ENCODE measurements around the gene POMP. TPM values are rescaled to one million over a fixed set of nuclear protein-coding genes. Genes with fewer than 3 reads are reported as not detected.

The POMP gene
- total RNA-seq, 1 experiment from 2014 or later = 92.0 TPM

DNA sequence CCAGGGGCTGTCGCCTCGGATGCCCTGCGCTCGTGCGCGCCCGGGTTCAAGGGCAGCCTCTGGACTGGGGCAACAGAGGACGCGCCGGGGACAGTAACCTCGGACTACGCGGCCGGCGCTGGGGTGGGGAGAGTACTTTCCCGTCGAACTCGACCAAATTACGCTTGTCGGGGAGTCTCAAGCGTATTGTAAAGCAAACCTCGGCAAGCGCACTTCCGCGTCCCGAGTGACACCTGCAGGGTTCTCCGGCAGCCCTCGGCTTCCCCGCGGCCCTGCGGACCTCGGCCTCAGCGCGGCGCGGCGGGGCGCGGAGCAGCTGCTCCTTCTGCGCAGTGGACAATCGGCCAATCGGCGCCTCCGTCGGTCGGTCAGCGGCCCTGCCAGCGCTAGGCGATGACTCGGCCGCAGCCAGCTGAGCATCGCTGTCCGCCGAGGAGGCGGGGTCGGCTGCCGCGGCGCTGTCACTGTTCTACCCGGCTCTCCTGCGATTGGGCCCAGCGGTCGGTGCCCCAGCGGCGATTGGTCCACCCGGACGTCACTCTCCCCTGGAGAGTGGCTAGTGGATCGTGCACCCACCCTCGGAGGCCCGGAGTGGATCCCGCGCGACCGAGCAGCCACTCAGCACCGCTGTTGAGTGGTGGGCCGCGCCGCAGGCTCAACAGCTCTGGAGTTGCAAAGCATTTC lies 59.8 kb downstream of the POMP start, which contains the start of gene SLC46A3:
TSS of gene SLC46A3 (minus strand) at position 428 of the 684 bp plus-strand sequence. CDS start 972 bp downstream, outside the sequence.
- peak; percentile 52 for DNase-seq (ENCODE audit: low read depth, low spot score)
- peaks cover 11% of the 10 kb centered on the region for H3K4me1 ChIP-seq (ENCODE audit: control insufficient read depth, insufficient read depth, low read length)
- TF ChIP-seq, protein P1, sequence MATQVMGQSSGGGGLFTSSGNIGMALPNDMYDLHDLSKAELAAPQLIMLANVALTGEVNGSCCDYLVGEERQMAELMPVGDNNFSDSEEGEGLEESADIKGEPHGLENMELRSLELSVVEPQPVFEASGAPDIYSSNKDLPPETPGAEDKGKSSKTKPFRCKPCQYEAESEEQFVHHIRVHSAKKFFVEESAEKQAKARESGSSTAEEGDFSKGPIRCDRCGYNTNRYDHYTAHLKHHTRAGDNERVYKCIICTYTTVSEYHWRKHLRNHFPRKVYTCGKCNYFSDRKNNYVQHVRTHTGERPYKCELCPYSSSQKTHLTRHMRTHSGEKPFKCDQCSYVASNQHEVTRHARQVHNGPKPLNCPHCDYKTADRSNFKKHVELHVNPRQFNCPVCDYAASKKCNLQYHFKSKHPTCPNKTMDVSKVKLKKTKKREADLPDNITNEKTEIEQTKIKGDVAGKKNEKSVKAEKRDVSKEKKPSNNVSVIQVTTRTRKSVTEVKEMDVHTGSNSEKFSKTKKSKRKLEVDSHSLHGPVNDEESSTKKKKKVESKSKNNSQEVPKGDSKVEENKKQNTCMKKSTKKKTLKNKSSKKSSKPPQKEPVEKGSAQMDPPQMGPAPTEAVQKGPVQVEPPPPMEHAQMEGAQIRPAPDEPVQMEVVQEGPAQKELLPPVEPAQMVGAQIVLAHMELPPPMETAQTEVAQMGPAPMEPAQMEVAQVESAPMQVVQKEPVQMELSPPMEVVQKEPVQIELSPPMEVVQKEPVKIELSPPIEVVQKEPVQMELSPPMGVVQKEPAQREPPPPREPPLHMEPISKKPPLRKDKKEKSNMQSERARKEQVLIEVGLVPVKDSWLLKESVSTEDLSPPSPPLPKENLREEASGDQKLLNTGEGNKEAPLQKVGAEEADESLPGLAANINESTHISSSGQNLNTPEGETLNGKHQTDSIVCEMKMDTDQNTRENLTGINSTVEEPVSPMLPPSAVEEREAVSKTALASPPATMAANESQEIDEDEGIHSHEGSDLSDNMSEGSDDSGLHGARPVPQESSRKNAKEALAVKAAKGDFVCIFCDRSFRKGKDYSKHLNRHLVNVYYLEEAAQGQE (IDR thresholded peaks at IDR 0.05; ENCODE audit: insufficient read depth in 1 of 2, low read depth in 2 of 2, low read length in 1 of 2) = no peak
- TF ChIP-seq, protein P2, sequence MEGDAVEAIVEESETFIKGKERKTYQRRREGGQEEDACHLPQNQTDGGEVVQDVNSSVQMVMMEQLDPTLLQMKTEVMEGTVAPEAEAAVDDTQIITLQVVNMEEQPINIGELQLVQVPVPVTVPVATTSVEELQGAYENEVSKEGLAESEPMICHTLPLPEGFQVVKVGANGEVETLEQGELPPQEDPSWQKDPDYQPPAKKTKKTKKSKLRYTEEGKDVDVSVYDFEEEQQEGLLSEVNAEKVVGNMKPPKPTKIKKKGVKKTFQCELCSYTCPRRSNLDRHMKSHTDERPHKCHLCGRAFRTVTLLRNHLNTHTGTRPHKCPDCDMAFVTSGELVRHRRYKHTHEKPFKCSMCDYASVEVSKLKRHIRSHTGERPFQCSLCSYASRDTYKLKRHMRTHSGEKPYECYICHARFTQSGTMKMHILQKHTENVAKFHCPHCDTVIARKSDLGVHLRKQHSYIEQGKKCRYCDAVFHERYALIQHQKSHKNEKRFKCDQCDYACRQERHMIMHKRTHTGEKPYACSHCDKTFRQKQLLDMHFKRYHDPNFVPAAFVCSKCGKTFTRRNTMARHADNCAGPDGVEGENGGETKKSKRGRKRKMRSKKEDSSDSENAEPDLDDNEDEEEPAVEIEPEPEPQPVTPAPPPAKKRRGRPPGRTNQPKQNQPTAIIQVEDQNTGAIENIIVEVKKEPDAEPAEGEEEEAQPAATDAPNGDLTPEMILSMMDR (IDR thresholded peaks at IDR 0.05) = no peak
- TF ChIP-seq TCF7L2 (IDR thresholded peaks at IDR 0.05; ENCODE audit: low read depth, low read length) (peak; percentile 78), POLR2AphosphoS5 (IDR thresholded peaks at IDR 0.05; ENCODE audit: low read depth, low read length) (no peak), SIN3A (IDR thresholded peaks at IDR 0.05; ENCODE audit: borderline replicate concordance, insufficient read depth, low read depth, low read length) (0 out of 2 replicates have a peak, but pooled peaks have one; percentile 46)
- peak; percentile 99 for ATAC-seq
- no peaks in the 10 kb centered on the region for H3K36me3 ChIP-seq (ENCODE audit: control insufficient read depth, insufficient read depth, low read length)
- H3K4me3 ChIP-seq (ENCODE audit: low read depth in 2 of 2, low read length in 2 of 2) = peak within 1 kb of the TSS; percentile 68 to 71
- in situ Hi-C loops (cut with HindIII; ENCODE audit: low pct_unique_long_range_greater_than_20kb, low sequenced_read_pairs) (no loop called here), intact Hi-C loops (cut with micrococcal nuclease; ENCODE audit: unreplicated experiment) (no loop called here)
- H3K27me3 ChIP-seq (ENCODE audit: control insufficient read depth, insufficient read depth, low read length) = no peaks in the 10 kb centered on the region
- ChIA-PET POLR2A (no interaction called here), CTCF (no interaction called here)
- H3K9me3 ChIP-seq (ENCODE audit: control insufficient read depth, insufficient read depth, low read depth, low read length) = no peaks in the 10 kb centered on the region
- peak within 1 kb of the TSS; percentile 77 for H3K27ac ChIP-seq (ENCODE audit: low read length)
- no TSS peak for BruUV-seq (replicated peaks)

DNA sequence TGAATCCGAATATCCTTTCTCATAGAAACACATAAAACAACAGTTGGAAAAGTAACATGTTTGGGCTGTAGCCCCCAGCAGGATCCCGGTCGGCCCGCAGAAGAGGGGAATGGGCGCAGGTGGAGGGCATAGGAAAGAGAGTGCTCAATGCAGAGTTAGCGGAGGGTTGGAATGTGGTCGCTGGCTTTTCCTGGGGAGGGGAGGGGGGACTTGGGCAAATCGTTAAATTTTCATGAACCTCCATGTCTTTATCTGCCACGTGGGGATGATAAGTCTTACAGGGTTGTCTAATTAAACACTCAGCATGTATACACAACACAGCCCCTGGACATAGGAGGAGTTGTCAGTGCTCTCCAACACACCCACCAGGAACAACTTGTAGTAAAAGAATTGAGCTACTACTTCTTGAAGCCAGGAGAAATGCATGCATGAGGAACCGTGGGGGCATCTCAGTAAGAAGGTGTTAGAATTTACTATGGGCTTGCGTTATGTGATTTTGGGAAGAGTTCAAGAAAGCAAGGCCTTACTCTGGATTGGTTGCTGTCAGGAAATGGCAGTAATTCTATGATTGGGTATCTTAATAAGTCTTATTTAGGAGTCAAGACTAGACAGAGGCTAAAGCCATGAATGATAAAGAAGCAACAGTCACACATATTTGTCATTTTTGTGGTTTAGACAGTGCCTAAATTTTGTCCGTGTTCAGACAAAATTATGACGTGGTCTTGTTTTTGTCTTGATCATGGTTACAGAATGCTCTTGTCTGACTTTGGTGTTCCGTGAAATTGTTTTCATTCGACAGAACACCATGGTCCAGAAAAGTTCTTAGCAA lies 60.5 kb downstream of the POMP start:
- BruUV-seq (replicated peaks) = no TSS peak
- Histone ChIP-seq H3K27ac (ENCODE audit: low read length) (peak overlapping the region; percentile 75), H3K27me3 (ENCODE audit: control insufficient read depth, insufficient read depth, low read length) (no peaks in the 10 kb centered on the region), H3K4me1 (ENCODE audit: control insufficient read depth, insufficient read depth, low read length) (peaks cover 11% of the 10 kb centered on the region), H3K36me3 (ENCODE audit: control insufficient read depth, insufficient read depth, low read length) (no peaks in the 10 kb centered on the region), H3K4me3 (ENCODE audit: low read depth in 2 of 2, low read length in 2 of 2) (peak overlapping the region; percentile 68 to 71), H3K9me3 (ENCODE audit: control insufficient read depth, insufficient read depth, low read depth, low read length) (no peaks in the 10 kb centered on the region)
- TF ChIP-seq, protein P2 (IDR thresholded peaks at IDR 0.05) = no peak
- TF ChIP-seq, protein P1 (IDR thresholded peaks at IDR 0.05; ENCODE audit: insufficient read depth in 1 of 2, low read depth in 2 of 2, low read length in 1 of 2) = no peak
- TF ChIP-seq SIN3A (IDR thresholded peaks at IDR 0.05; ENCODE audit: borderline replicate concordance, insufficient read depth, low read depth, low read length) (no peak), POLR2AphosphoS5 (IDR thresholded peaks at IDR 0.05; ENCODE audit: low read depth, low read length) (no peak), TCF7L2 (IDR thresholded peaks at IDR 0.05; ENCODE audit: low read depth, low read length) (no peak)
- intact Hi-C loops (cut with micrococcal nuclease; ENCODE audit: unreplicated experiment) (no loop called here), in situ Hi-C loops (cut with HindIII; ENCODE audit: low pct_unique_long_range_greater_than_20kb, low sequenced_read_pairs) (no loop called here)
- DNase-seq (ENCODE audit: low read depth, low spot score) (no peak), ATAC-seq (no peak)
- ChIA-PET POLR2A (no interaction called here), CTCF (no interaction called here)

All from Panc1 (cell line).